Epidermal melanocyte (primary cell): ENCODE data around the gene ARMC7.
"Not testable (repeated sequence)": the region's sequence is repeated elsewhere in the genome, so short reads cannot be mapped to it uniquely, and the experiment has no call there.

Source experiments
- DNase-seq: peaks from one replicate; pipeline ENCODE4 v3.0.0; 2011; ENCODE audit warnings: low spot score; ENCODE audit not compliant: insufficient read length

Gene ARMC7

DNA sequence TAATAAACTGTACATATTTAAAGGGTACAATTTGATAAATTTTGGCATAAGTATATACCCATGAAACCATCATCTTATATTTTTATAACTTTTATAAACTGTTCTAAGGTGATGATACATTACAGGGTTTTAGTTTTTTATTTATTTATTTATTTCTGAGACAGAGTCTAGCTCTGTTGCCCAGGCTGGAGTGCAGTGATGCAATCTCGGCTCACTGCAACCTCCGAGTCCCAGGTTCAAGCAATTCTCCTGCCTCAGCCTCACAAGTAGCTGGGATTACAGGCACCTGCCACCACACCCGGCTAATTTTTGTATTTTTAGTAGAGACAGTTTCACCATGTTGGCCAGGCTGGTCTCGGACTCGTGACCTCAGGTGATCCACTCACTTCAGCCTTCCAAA, 18.2 kb downstream of the ARMC7 start:
- DNase-seq: not testable (repeated sequence)

GRCh38 chr17:75128694-75129505, 19.1 kb downstream of the ARMC7 start:
- no peak for DNase-seq

DNA sequence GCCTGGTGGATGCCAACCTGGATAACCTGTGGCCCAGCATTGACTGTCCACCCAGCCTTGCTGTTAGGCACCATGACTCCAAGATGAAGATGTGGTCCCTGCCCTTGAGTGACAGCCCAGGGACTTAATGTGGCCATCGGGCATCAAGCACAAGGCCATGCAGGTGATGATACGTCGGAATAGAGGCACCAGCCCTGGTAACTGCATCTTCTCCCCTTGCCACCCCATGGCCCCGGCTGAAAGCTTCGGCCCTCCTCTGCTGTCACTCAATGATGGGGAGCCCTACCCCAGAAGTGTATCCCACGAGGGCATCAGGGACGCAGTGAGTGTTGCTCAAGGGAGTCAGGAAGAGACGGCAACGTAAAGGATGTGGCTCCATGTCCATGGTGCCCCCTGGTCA, 19.8 kb downstream of the ARMC7 start:
- DNase-seq: no peak

DNA sequence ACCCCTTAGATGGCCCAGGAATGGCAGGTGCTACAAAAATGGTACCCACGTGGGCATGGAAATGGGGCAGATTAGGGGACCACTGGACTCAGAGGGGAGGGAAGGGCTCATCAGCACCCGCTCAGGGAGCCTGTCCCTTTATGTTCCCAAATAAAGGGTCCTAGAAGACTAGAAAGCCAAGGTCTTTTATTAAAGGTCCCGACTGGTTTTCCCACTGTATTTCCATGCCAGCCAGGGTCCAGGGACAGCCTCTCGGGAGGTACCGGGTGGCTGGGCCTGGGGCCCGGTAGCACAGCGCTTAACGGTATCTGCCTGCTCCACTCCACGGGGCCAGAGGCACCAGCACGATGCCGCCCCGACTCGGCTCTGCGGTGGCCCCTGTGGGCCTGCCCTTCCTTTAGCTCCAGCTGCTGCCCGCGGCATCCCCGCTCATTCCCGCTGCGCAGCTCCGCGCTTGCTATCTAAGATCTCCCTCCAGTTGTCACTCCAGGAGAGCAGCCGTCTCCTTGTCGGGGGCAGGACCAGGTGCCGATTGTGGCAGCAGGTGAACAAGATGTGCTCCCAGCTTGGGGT, 20.4 kb downstream of the ARMC7 start:
- no peak for DNase-seq

DNA sequence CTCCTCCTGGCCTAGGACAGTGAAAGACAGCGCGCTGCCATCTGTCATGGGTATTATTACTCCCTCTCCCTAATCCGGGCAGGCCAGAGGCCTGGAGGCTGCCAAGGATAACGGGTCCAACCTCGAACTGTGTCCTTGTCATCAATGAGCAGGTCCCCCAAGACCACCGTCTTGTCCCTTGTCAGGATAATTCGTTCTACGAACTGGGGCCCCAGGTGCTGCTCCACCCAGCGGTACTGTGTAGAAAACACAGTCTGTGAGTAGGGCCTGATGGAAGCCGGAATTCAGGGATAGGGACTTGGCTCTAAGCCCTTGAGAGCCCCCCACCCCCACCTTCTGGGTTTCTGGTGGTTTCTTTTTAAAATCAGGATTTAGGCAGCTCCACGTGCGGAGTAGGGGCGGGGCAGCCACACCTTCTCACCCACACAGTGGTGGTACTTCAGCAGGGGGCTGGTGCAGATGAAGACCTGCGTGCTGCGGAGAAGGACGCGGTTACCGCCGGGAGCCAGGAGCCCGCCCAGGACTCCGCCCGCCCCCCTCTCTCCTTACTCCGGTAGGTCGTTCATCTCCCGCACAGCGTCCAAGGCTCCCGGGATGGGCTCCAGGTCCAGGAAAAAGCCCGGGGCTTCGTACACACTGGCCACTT, 21.0 kb downstream of the ARMC7 start:
- no peak for DNase-seq

DNA sequence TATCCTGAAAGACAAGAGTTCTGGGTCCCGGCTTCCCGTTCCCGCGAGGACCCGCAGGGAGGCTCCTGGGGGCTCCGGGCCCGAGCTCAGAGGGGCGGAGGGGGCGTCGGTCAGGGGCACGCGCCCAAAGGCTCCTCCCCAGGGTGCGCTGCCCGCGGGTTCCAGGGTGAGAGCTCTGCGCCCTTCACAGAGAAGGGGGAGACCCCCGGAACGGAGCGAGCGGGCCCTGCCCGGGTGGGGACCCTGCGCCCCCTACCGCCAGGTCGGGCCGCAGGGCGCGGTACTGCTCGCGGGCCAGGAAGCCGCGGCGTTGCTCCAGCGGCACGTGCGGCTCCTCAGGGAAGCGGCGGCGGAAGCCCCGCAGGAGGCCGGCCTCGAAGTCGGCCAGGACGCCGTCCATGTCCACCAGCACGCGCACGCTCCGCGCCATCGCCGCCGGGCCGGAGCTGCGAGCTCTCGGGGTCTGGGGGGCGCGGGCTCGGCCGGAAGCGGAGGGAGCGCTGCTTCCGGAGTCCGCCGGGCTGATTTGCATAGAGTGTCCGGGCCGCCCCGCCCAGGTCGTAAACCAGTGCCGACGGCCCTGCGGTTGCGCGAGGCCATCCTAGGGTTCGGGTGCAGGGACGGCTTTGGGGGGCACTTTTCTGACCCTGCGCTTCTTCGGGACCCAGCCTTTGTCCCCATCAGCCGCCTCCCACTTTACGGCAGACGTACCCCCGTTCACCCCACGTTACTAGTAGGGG, 21.7 kb downstream of the ARMC7 start, which contains the start of gene NT5C:
TSS of gene NT5C (minus strand) at position 465 of the 740 bp plus-strand sequence. CDS start at position 430, 35 bp downstream.
- peak; percentile 76 for DNase-seq

- DNase-seq: not testable (repeated sequence)
Measured at GRCh38 chr17:75132018-75133000, 22.5 kb downstream of the ARMC7 start.

DNA sequence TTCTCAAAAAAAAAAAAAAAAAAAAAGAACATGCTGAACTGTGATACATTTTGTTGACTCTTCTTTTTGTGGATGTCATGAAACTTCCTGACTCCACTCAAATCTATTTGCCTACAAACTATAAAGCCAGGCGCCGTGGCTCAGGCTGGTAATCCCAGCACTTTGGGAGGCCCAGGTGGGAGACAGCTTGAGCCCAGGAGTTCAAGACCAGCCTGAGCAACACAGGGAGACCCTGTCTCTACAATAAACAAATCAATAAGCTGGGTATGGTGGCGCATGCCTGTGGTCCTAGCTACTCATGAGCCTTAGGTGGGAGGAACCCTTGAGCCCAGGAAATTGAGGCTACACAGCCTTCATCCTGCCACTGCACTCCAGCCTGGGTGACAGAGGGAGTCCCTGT, 23.2 kb downstream of the ARMC7 start:
- no peak for DNase-seq

GRCh38 chr17:75133607-75134347, 24.0 kb downstream of the ARMC7 start:
- not testable (repeated sequence) for DNase-seq

DNA sequence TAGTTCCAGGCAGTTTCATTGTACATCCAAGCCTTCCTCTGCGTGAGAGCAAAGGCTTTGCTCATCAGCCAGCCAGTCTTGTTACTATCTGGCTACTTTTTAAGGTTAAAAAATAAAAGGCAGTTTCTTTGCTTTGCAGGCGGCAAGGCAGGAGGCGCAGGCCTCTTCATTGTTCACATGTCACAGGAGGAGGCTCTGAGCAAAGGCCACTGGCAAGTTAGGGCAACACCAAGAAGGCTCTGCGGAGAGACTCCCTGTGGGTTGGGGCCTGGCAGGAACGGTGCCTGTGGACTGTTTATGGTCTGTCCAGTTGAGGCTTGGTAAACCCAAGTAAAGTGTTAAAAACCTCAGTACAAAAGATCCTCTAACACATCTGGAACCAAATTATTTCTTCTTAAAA, 25.7 kb downstream of the ARMC7 start:
- no peak for DNase-seq

GRCh38 chr17:75135946-75136345, 26.2 kb downstream of the ARMC7 start:
- DNase-seq: no peak

DNA sequence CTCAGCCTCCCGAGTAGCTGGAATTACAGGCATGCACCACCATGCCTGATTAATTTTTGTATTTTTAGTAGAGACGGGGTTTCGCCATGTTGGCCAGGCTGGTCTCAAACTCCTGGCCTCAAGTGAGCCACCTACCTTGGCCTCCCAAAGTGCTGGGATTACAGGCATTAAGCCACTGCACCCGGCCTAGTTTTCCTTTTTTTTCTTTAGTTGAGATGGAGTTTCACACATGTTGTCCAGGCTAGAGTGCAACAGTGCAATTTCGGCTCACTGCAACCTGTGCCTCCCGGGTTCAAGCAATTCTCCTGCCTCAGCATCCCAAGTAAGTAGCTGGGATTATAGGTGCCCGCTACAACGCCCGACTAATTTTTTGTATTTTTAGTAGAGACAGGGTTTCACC, 28.0 kb downstream of the ARMC7 start:
- DNase-seq: not testable (repeated sequence)

DNA sequence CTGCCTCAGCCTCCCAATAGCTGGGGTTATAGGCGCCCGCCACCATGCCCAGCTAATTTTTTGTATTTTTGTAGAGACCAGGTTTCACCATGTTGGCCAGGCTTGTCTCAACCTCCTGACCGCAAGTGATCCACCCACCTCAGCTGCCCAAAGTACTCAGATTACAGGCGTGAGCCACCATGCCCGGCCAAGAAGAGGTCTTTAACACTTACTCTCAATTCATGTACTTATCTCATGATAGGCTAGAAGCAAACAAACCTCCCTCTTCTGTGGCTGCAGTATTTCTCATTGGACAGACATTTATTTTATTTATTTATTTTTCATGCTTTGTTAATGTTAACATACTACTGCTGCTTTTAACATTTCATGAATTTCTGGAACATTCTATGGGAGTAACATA, 28.8 kb downstream of the ARMC7 start:
- DNase-seq: no peak

DNA sequence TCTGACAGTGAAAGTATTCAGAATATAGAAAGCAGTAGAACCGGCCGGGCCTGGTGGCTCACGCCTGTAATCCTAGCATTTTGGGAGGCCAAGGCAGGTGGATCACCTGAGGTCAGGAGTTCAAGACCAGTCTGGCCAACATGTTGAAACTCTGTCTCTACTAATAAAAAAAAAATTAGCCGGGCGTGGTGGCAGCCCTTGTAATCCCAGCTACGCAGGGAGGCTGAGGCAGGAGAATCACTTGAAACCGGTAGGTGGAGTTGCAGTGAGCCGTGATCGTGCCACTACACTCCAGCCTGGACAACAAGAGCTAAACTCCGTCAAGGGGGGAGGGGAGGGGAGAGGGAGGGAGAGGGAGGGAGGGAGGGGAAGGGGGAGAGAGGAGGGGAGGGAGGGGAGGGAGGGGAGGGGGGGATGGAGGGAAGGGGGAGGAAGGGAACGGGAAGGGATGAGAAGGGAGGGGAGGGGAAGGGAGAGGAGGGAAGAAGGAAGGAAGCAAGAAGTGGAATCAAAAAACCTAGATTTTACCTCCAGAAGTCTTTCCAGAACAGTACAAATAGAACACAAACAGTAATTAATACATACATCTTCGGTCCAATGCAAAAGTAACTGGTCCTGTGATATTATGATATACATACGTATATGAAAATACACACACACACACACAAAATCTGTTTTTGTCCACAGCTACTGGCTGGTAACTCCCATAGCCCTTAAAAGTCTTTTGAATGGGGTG, 32.6 kb downstream of the ARMC7 start:
- no peak for DNase-seq

DNA sequence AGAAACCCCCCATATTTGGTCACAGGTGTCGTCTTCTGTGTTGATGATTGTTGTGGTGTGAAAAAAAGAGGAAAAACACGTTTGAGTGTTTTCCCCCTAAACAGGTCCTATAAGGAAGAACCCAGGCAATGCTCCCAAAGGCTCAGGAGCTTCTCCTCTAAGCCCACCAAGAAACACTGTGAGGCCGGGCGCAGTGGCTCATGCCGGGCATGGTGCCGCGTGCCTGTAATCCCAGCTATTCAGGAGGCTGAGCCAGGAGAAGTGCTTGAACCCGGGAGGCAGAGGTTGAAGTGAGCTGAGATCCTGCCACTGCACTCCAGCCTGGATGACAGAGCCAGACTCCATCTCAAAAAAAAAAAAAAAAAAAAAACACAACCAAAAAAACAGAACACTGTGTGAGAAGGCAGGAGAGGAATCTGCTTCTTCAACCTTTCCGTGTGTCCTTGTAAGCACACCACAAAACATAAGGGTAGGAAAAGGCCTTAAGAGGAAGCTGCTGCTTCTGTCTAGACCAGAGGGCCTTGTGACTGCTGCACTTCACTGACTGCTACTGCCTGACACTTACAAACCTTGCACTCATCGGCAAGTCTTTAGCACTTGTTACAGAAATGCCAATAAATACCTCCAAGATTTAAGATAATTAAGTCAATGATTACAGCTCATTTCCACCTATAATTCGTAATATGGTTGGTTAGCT, 35.2 kb downstream of the ARMC7 start:
- DNase-seq: no peak

- no peak for DNase-seq
Measured at GRCh38 chr17:75146592-75146991, 36.8 kb downstream of the ARMC7 start.

DNA sequence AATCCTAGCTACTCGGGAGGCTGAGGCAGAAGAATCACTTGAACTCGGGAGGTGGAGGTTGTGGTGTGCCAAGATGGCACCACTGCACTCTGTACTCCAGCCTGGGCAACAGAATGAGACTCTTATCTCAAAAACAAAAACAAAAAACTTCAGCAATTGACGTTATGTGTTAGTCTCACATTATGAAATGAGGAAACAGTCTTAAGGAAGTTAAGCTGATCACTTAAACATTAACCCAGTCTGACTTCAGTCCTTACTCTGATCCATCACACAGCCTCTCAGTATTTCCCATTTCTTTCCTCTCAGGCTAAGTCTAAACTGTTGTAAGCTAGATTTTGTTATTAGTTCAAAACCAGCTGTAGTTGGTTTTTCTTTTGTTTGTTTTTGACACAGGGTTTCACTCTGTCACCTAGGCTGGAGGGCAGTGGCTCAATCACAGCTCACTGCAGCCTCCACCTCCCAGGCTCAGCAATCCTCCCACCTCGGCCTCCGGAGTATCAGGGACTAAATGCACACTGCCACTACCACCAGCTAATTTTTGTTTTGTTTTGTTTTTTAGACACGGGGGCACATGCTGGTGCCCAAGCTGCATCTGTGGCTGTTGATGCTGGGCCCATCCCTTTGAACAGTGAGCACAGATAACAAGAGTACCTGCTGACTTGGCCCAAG, 38.2 kb downstream of the ARMC7 start:
- no peak for DNase-seq

DNA sequence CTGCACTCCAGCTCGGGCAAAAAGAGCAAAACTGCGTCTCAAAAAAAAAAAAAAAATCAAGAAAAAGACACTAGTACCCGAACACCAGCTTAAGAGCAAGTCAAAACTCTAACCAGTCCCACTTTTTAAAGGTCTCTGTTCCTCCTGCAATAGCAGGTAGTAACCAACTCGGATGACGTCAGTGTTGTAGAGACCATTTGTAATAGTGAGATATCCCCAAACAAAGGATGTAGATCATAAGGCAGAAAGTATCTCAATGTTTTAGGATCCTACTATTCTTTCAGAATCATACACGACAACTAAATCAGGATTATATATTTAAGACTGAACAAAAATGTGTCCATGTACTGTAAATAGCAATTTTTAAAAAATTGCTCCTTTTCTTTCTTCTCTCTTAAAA, 42.2 kb downstream of the ARMC7 start:
- DNase-seq: no peak
